B cell (primary cell): Measurements from ENCODE around the gene CAMK2D. TPM values are rescaled to one million over a fixed set of nuclear protein-coding genes. Genes with fewer than 3 reads are reported as not detected.

Experiments used
- ATAC-seq: fragments of 200-7000 bp; cut with Tn5 transposase; one replicate; pipeline ENCODE4 v1.10.0; 2021; ENCODE audit warnings: low read depth, mild to moderate bottlenecking, moderate number of reproducible peaks, moderate library complexity
- CTCF ChIA-PET: fragments of 350-600 bp; sonication (Branson Sonifier 250); formaldehyde crosslinking; loops from one replicate; lab custom pipeline; 2021; ENCODE audit warnings: antibody characterized with exemption, inconsistent platforms; lab: Charles Lee
- POLR2A ChIA-PET: fragments of 350-600 bp; sonication (Branson Sonifier 250); formaldehyde crosslinking; loops from one replicate; lab custom pipeline; 2021; ENCODE audit warnings: antibody characterized with exemption; lab: Charles Lee
- DNase-seq: peaks from one replicate; pipeline ENCODE4 v3.0.0; 2013
- H2AFZ ChIP-seq: 2 replicates; pipeline ENCODE4 v1.6.1; 2012; ENCODE audit warnings: mild to moderate bottlenecking, low read depth, low read length; ENCODE audit not compliant: insufficient read depth, poor library complexity, severe bottlenecking
- H3K27ac ChIP-seq, 2 donors: 1 replicate in 1 of 2; 2 replicates in 1 of 2; pipeline ENCODE4 v1.5.1; 2012 to 2013; ENCODE audit warnings: low read length in 2 of 2, mild to moderate bottlenecking in 2 of 2, moderate library complexity in 1 of 2
- H3K27me3 ChIP-seq, 4 experiments: fragments of 200-600 bp in 1 of 4; sonication (generic) in 1 of 4; replicated peaks in 1 of 4; 1 replicate in 2 of 4; 2 replicates in 2 of 4; pipeline versions ENCODE4 v1.6.1 to v1.7.0; 2013 to 2016; ENCODE audit warnings: low read length in 3 of 4, mild to moderate bottlenecking in 2 of 4, mixed read lengths in 1 of 4, moderate library complexity in 1 of 4; ENCODE audit not compliant: insufficient read depth in 4 of 4, control insufficient read depth in 3 of 4; ENCODE audit errors: control extremely low read depth in 1 of 4
- H3K36me3 ChIP-seq, 2 experiments: replicated peaks in 1 of 2; 1 replicate in 1 of 2; 2 replicates in 1 of 2; pipeline versions ENCODE4 v1.6.1 to v1.7.1; 2013; ENCODE audit warnings: low read length in 1 of 2; ENCODE audit not compliant: insufficient read depth in 2 of 2, control insufficient read depth in 1 of 2; ENCODE audit errors: control extremely low read depth in 1 of 2, extremely low read depth in 1 of 2
- H3K4me1 ChIP-seq, 2 donors: fragments of 200-600 bp in 1 of 2; sonication (generic) in 1 of 2; 1 replicate in 1 of 2; 2 replicates in 1 of 2; pipeline versions ENCODE4 v1.5.1 to v1.6.1; 2013 to 2017; ENCODE audit warnings: low read length in 2 of 2; ENCODE audit not compliant: control insufficient read depth in 2 of 2, insufficient read depth in 2 of 2
- H3K4me2 ChIP-seq: replicated peaks from 2 replicates; pipeline ENCODE3; 2012; ENCODE audit warnings: mild to moderate bottlenecking, low read depth, low read length; ENCODE audit not compliant: poor library complexity, severe bottlenecking
- H3K4me3 ChIP-seq, 5 experiments: fragments of 200-600 bp in 1 of 5; sonication (generic) in 1 of 5; 1 replicate in 3 of 5; 2 replicates in 2 of 5; pipeline versions ENCODE4 v1.5.1 to v1.7.0; 2011 to 2016; ENCODE audit warnings: low read length in 4 of 5, mild to moderate bottlenecking in 4 of 5, low read depth in 2 of 5, control low read depth in 1 of 5, moderate library complexity in 1 of 5; ENCODE audit not compliant: insufficient read depth in 1 of 5; ENCODE audit errors: control extremely low read depth in 1 of 5, extremely low read depth in 1 of 5
- H3K79me2 ChIP-seq: fragments of 200-600 bp; sonication (generic); one replicate; pipeline ENCODE4 v1.6.0; 2016; ENCODE audit warnings: low read length; ENCODE audit not compliant: control insufficient read depth, insufficient read depth
- H3K9ac ChIP-seq: fragments of 200-600 bp; sonication (generic); 2 replicates; pipeline ENCODE4 v1.6.1; 2017; ENCODE audit warnings: mild to moderate bottlenecking, low read length, moderate library complexity
- H3K9me3 ChIP-seq, 3 donors: one replicate each; pipeline versions ENCODE4 v1.6.1 to v1.7.1; 2013; ENCODE audit warnings: low read length in 2 of 3; ENCODE audit not compliant: control insufficient read depth in 2 of 3, insufficient read depth in 1 of 3; ENCODE audit errors: control extremely low read depth in 1 of 3
- H4K20me1 ChIP-seq: 2 replicates; pipeline ENCODE4 v1.6.0; 2012; ENCODE audit warnings: mild to moderate bottlenecking, low read length; ENCODE audit not compliant: insufficient read depth, control insufficient read depth, poor library complexity, severe bottlenecking
- H3K27ac Mint-ChIP-seq: one replicate; pipeline ENCODE4 v1.8.0; 2021; ENCODE audit warnings: mixed read lengths
- H3K27me3 Mint-ChIP-seq: one replicate; pipeline ENCODE4 v1.8.0; 2021; ENCODE audit warnings: mixed read lengths
- H3K4me1 Mint-ChIP-seq: one replicate; pipeline ENCODE4 v1.8.0; 2021; ENCODE audit warnings: mixed read lengths
- H3K4me3 Mint-ChIP-seq: one replicate; pipeline ENCODE4 v1.8.0; 2021; ENCODE audit warnings: mixed read lengths
- H3K9me3 Mint-ChIP-seq: one replicate; pipeline ENCODE4 v1.8.0; 2022; ENCODE audit warnings: mixed read lengths; ENCODE audit not compliant: insufficient read depth
- CTCF ChIP-seq: fragments of 200-600 bp; IDR thresholded peaks from one replicate; pipeline ENCODE4 v1.8.0; 2022; ENCODE audit warnings: antibody characterized with exemption, mild to moderate bottlenecking
- EZH2 ChIP-seq: IDR thresholded peaks from 2 replicates; pipeline ENCODE4 v1.6.1; 2012; ENCODE audit warnings: borderline replicate concordance, low read depth, mild to moderate bottlenecking, moderate library complexity, low read length; ENCODE audit not compliant: insufficient read depth, poor library complexity, severe bottlenecking
- WGBS: methylation state at CpG from one replicate; pipeline ENCODE4 v1.1.5; 2013; ENCODE audit warnings: missing lambda C conversion rate; ENCODE audit not compliant: insufficient coverage; 5-methylcytosine and 5-hydroxymethylcytosine counted together
- intact Hi-C: fragments of 100-400 bp; cut with micrococcal nuclease; formaldehyde crosslinking; loops from one replicate; pipeline ENCODE4 v1.10.0; 2022
- polyA plus RNA-seq: library from polyadenylated mRNA; depleted of rRNA; stranded (reverse); fragments of >200 nt; gene quantifications from 2 replicates; pipeline ENCODE4 v1.2.3, GENCODE V29; 2012
- total RNA-seq, 2 donors: library from RNA; stranded (reverse); fragments of 120-200 nt in 1 of 2; gene quantifications; 1 replicate in 1 of 2; 2 replicates in 1 of 2; pipeline versions ENCODE4 v1.2.3 to v1.2.4, GENCODE V29; 2013 to 2022

The CAMK2D gene
- total and polyA plus RNA-seq, 2 donors (not counting 1 experiment from before 2014, with no cell fraction given): 26.3 to 57.0 TPM

DNA sequence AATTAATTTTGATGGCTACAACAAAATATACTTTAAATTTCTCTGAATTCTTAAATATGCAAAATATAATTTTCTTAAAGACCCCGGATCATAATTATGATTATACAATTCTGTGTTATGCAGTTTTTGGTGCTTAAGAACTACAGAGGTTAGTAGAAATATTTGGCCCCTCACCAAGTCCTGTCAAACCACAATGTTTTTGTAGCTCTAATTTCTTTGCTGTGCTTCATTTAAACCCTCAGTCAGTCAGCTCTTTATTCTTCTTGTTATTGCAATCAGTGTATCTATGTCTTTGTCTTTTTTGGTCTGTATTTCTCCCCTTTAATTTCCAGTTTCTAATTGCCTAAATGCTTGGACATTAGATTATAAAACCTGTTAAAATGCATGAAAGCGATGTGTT, 186.1 kb downstream of the CAMK2D start:
- TF ChIP-seq EZH2 (no peak), CTCF (no peak)
- H4K20me1 ChIP-seq: no peaks in the 10 kb centered on the region
- WGBS: no CpG with 5 or more reads among the region's 2 CpGs
- no peak for ATAC-seq
- Mint-ChIP-seq H3K9me3 (peaks cover 4% of the 10 kb centered on the region), H3K27ac (peak overlapping the region; percentile 44), H3K4me3 (peak overlapping the region; percentile 2), H3K4me1 (peaks cover 84% of the 10 kb centered on the region), H3K27me3 (no peaks in the 10 kb centered on the region)
- H3K79me2 ChIP-seq: peaks cover 72% of the 10 kb centered on the region
- peaks cover 22 to 58% of the 10 kb centered on the region in 2 donors for H3K4me1 ChIP-seq
- H2AFZ ChIP-seq: no peak overlapping the region
- H3K9me3 ChIP-seq: peaks cover 1 to 4% (median 3%) of the 10 kb centered on the region in 3 donors
- ChIA-PET CTCF (interaction anchor here (0.8 to 4.0 kb wide), 6 partner anchors 11 to 98 kb away, joined by 3 to 14 read pairs (median 5); no protein-coding TSS in a partner anchor), POLR2A (no interaction called here)
- no peak overlapping the region for H3K9ac ChIP-seq
- no peak overlapping the region for H3K4me3 ChIP-seq
- no peak overlapping the region for H3K4me2 ChIP-seq
- no peak for DNase-seq
- intact Hi-C loops: no loop called here
- no peak overlapping the region for H3K27ac ChIP-seq
- H3K36me3 ChIP-seq: peaks cover 0 to 1% of the 10 kb centered on the region in 2 experiments
- no peaks in the 10 kb centered on the region for H3K27me3 ChIP-seq

DNA sequence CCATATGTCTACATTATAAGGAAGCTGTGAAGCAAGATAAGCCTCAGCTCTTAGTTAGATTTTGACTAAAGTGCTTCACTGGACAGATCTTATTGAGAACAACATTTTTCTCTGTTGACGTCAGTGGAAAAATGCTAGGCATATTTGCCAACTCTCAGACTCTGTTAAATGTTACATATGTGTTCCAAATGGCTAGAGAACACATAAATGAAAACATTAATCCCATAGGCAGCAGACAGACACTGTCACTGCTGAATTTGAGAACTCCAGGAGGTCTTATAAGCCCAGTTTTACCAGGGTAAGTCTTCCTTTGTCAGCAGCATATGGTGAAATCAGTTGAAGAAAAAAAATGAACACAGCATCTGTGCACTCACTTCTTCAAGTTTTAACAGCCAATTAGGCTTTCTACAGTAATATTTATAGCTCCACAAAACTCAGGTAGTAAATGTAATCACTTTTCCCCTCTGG, 186.9 kb downstream of the CAMK2D start:
- Mint-ChIP-seq H3K27ac (peak overlapping the region; percentile 8), H3K4me1 (peaks cover 82% of the 10 kb centered on the region), H3K9me3 (peaks cover 4% of the 10 kb centered on the region), H3K4me3 (no peak overlapping the region), H3K27me3 (no peaks in the 10 kb centered on the region)
- no peaks in the 10 kb centered on the region for H3K27me3 ChIP-seq
- no peak for TF ChIP-seq EZH2
- TF ChIP-seq CTCF: no peak
- intact Hi-C loops: no loop called here
- no peak overlapping the region for H3K9ac ChIP-seq
- no peak for DNase-seq
- WGBS: no CpG with 5 or more reads among the region's 1 CpG
- ChIA-PET POLR2A (interaction anchor here (1.0 kb wide), 1 partner anchor 66 kb away, joined by 3 read pairs; no protein-coding TSS in a partner anchor), CTCF (interaction anchor here (1.6 to 4.0 kb wide), 4 partner anchors 10 to 99 kb away, joined by 3 to 14 read pairs (median 9); no protein-coding TSS in a partner anchor)
- peaks cover 76% of the 10 kb centered on the region for H3K79me2 ChIP-seq
- H4K20me1 ChIP-seq: no peaks in the 10 kb centered on the region
- ATAC-seq: no peak
- no peak overlapping the region for H3K4me2 ChIP-seq
- H3K36me3 ChIP-seq: peaks cover 0 to 1% of the 10 kb centered on the region in 2 experiments
- H3K9me3 ChIP-seq: peaks cover 1 to 4% (median 3%) of the 10 kb centered on the region in 3 donors
- H3K4me1 ChIP-seq: peaks cover 20 to 55% of the 10 kb centered on the region in 2 donors
- no peak overlapping the region for H3K4me3 ChIP-seq
- peak overlapping the region; percentile 34 to 59 for H3K27ac ChIP-seq
- H2AFZ ChIP-seq: no peak overlapping the region
